NCI-H2081 treated with DMSO at 0.1 percent for 48 hours (cell line): ENCODE measurements around the gene CCDC83.

Experiments used
- DNase-seq: peaks from one replicate; lab custom pipeline; 2025; lab: John Stamatoyannopoulos, UW

The CCDC83 gene

GRCh38 chr11:85855341-85855656, at the start of gene CCDC83:
TSS of gene CCDC83 (plus strand) at chr11:85855383. CDS start at chr11:85865124, 9,741 bp downstream.
- no peak for DNase-seq

GRCh38 chr11:85805387-85805786, 49.8 kb upstream of the CCDC83 start:
- DNase-seq: no peak

GRCh38 chr11:85806016-85806415, 49.2 kb upstream of the CCDC83 start:
- no peak for DNase-seq

- no peak for DNase-seq
These were observed 48.3 kb upstream of the CCDC83 start for GRCh38 chr11:85806876-85807275.

GRCh38 chr11:85809191-85809590, 46.0 kb upstream of the CCDC83 start:
- no peak for DNase-seq

GRCh38 chr11:85809863-85810262, 45.3 kb upstream of the CCDC83 start:
- DNase-seq: no peak

GRCh38 chr11:85810521-85810870, 44.7 kb upstream of the CCDC83 start:
- no peak for DNase-seq

- DNase-seq: no peak
These were observed 44.1 kb upstream of the CCDC83 start, which contains the start of gene SYTL2 for GRCh38 chr11:85810871-85811611. TSS of gene SYTL2 (minus strand) at chr11:85811141. CDS start at chr11:85757725, 53,416 bp downstream.

- DNase-seq: no peak
These were observed 43.6 kb upstream of the CCDC83 start for GRCh38 chr11:85811624-85812023.

GRCh38 chr11:85813721-85814120, 41.5 kb upstream of the CCDC83 start:
- DNase-seq: no peak

- no peak for DNase-seq
These were observed 39.8 kb upstream of the CCDC83 start for GRCh38 chr11:85815186-85815931.

- no peak for DNase-seq
These were observed 35.7 kb upstream of the CCDC83 start for GRCh38 chr11:85819441-85819840.

GRCh38 chr11:85821636-85822035, 33.5 kb upstream of the CCDC83 start:
- DNase-seq: peak; percentile 8

GRCh38 chr11:85822814-85823213, 32.4 kb upstream of the CCDC83 start:
- no peak for DNase-seq

- no peak for DNase-seq
These were observed 31.4 kb upstream of the CCDC83 start for GRCh38 chr11:85823816-85824215.

GRCh38 chr11:85825616-85826015, 29.6 kb upstream of the CCDC83 start:
- no peak for DNase-seq

GRCh38 chr11:85826116-85826855, 28.9 kb upstream of the CCDC83 start:
- DNase-seq: no peak

GRCh38 chr11:85827748-85828639, 27.2 kb upstream of the CCDC83 start:
- no peak for DNase-seq

GRCh38 chr11:85828640-85828978, 26.6 kb upstream of the CCDC83 start:
- DNase-seq: no peak

- no peak for DNase-seq
These were observed 26.0 kb upstream of the CCDC83 start for GRCh38 chr11:85829172-85829571.

GRCh38 chr11:85831050-85831449, 24.1 kb upstream of the CCDC83 start:
- DNase-seq: no peak

- no peak for DNase-seq
These were observed 19.9 kb upstream of the CCDC83 start for GRCh38 chr11:85835263-85835662.
